ENCODE measurements around the gene RAB6B. TPM values are rescaled to one million over a fixed set of nuclear protein-coding genes. Genes with fewer than 3 reads are reported as not detected.
A peak's percentile ranks its signal among the peaks of the same experiment; 100 is the strongest.

The RAB6B gene
- total and polyA plus RNA-seq, 2 of the 4 experiments (the other 2 are of a cell fraction) = 0.18 to 1.2 TPM

DNA sequence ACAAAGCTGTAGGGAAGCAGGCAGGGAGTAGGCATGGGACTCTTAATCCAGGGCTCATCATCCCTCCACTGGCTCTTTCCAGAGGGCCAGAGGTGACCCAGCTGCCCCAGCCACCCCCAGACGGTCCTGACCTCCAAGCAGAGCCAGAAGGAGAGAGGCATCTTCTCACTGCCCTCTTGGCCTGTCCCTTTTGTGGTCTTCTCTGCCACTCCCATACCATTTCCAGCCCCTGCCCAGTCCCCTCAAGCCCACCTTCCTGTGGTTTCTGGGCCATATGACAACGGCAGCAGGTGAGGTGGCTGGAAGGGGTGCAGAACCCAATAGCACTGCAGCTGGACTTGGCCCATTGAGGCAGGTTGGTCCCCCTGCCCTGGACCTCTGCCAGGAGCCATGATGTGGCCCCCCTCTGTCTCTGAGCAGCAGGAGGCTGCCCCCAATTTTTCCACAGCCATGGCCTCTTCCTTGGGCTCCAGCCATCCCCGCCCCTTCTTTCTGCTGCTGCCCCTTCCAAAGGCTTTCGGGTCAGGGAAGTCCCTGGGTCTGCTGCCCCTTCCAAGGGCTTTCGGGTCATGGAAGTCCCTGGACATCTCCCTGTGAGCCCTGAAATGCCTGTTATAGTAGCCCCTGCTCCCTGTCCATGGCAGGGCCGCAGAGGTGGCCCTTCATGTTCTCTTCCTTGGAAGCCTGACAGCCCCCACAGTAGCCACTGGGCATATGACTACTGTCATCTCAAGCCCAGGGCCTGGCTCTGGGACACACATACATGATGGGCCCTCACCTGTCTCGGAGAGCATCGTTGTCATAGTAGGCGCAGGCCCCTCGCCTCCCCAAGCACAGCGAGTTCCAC is 39.5 kb upstream of the RAB6B start:
- no peak overlapping the region for H2AK9ac ChIP-seq (replicated peaks; ENCODE audit: low read depth, low read length, poor library complexity)
- 83% methylated on average over 4 of the region's 11 CpGs; no CpG with 5 or more reads in 1 of the 2 experiments for WGBS, 2 experiments (ENCODE audit: extremely low coverage in 2 of 2, insufficient read length in 1 of 2)
- H3K9ac ChIP-seq (ENCODE audit: low read depth, low read length) = no peak overlapping the region
- no peak overlapping the region; the same call in 1 of the 2 replicates for H4K91ac ChIP-seq (ENCODE audit: insufficient read depth, low read depth, low read length)
- H2BK20ac ChIP-seq (ENCODE audit: low read depth, low read length) = no peak overlapping the region
- H3K4me3 ChIP-seq (ENCODE audit: insufficient read depth, low read depth, low read length) = no peak overlapping the region
- H3K14ac ChIP-seq (replicated peaks; ENCODE audit: low read depth, low read length) = no peak overlapping the region
- peak overlapping the region; percentile 18; the same call in 1 of the 2 replicates for H2AK5ac ChIP-seq (ENCODE audit: low read depth, low read length)
- intact Hi-C loops (cut with micrococcal nuclease) (loop anchor here (5.0 to 10.0 kb wide), 3 partner anchors 127 to 550 kb away; partner anchors contain the start of genes ANAPC13 and CEP63), dilution Hi-C loops (cut with HindIII; ENCODE audit: low sequenced_read_pairs, unreplicated experiment) (no loop called here), in situ Hi-C loops (cut with MboI; ENCODE audit: low sequenced_read_pairs) (loop anchor here (5.0 to 25.0 kb wide), 4 partner anchors 277 to 1198 kb away; partner anchors contain the start of genes ANAPC13 and CEP63)
- no peak overlapping the region for H3K4ac ChIP-seq (ENCODE audit: low read depth, low read length)
- no peak overlapping the region for H4K5ac ChIP-seq (ENCODE audit: low read depth, low read length)
- no peak overlapping the region for H2BK5ac ChIP-seq (ENCODE audit: low read depth, low read length, poor library complexity, severe bottlenecking)
- no peak overlapping the region for H3K18ac ChIP-seq (ENCODE audit: low read depth, low read length)
- ATAC-seq (ENCODE audit: low read depth) (no peak), DNase-seq (no peak)
- BruUV-seq (replicated peaks) = no TSS peak
- no peaks in the 10 kb centered on the region for H3K27me3 ChIP-seq (ENCODE audit: control insufficient read depth, insufficient read depth, low read length)
- no peaks in the 10 kb centered on the region for H4K20me1 ChIP-seq (ENCODE audit: insufficient read depth, low read length)
- H3K27ac ChIP-seq (ENCODE audit: insufficient read depth, low read length) = no peak overlapping the region
- H2BK120ac ChIP-seq (ENCODE audit: low read depth, low read length) = no peak overlapping the region
- H3K23ac ChIP-seq (ENCODE audit: low read depth, low read length) = no peak overlapping the region
- no peak overlapping the region for H4K8ac ChIP-seq (ENCODE audit: low read depth in 2 of 2, low read length in 2 of 2)
- peaks cover 3% of the 10 kb centered on the region; the same call in 1 of the 2 replicates for H3K9me1 ChIP-seq (ENCODE audit: insufficient read depth, low read length)
- CTCF ChIA-PET = no interaction called here
- H3K4me2 ChIP-seq (ENCODE audit: low read depth, low read length) = no peak overlapping the region
- H3K36me3 ChIP-seq (ENCODE audit: control insufficient read depth, insufficient read depth, low read length) = no peaks in the 10 kb centered on the region
- no peaks in the 10 kb centered on the region for H3K9me3 ChIP-seq (ENCODE audit: control insufficient read depth, insufficient read depth, low read length)
- no peak overlapping the region for H2AFZ ChIP-seq (replicated peaks; ENCODE audit: low read length, poor library complexity)
- H2BK15ac ChIP-seq (ENCODE audit: low read depth, low read length) = no peak overlapping the region
- peaks cover 4% of the 10 kb centered on the region for H3K4me1 ChIP-seq (ENCODE audit: control insufficient read depth, insufficient read depth, low read length)
- no peaks in the 10 kb centered on the region for H3K79me1 ChIP-seq (ENCODE audit: low read depth in 1 of 2, low read length in 2 of 2)
- TF ChIP-seq MAFK (IDR thresholded peaks at IDR 0.05; ENCODE audit: low read depth, low read length) (no peak), RCOR1 (IDR thresholded peaks at IDR 0.05; ENCODE audit: insufficient replicate concordance, low read length) (no peak), CEBPB (IDR thresholded peaks at IDR 0.05; ENCODE audit: low read depth, low read length) (no peak), CHD1 (IDR thresholded peaks at IDR 0.05; ENCODE audit: low read depth, low read length) (no peak), RFX5 (IDR thresholded peaks at IDR 0.05; ENCODE audit: low read depth, low read length) (no peak), MXI1 (IDR thresholded peaks at IDR 0.05; ENCODE audit: borderline replicate concordance, low read depth, low read length) (no peak), POLR2A (IDR thresholded peaks at IDR 0.05; ENCODE audit: low read depth, low read length) (no peak), SMC3 (IDR thresholded peaks at IDR 0.05; ENCODE audit: low read depth, low read length) (no peak), NFE2L2 (IDR thresholded peaks at IDR 0.05; ENCODE audit: low read depth, low read length) (no peak)
- TF ChIP-seq, protein P1, sequence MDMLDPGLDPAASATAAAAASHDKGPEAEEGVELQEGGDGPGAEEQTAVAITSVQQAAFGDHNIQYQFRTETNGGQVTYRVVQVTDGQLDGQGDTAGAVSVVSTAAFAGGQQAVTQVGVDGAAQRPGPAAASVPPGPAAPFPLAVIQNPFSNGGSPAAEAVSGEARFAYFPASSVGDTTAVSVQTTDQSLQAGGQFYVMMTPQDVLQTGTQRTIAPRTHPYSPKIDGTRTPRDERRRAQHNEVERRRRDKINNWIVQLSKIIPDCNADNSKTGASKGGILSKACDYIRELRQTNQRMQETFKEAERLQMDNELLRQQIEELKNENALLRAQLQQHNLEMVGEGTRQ (IDR thresholded peaks at IDR 0.05; ENCODE audit: low read depth, low read length) = no peak
- TF ChIP-seq, protein P2, sequence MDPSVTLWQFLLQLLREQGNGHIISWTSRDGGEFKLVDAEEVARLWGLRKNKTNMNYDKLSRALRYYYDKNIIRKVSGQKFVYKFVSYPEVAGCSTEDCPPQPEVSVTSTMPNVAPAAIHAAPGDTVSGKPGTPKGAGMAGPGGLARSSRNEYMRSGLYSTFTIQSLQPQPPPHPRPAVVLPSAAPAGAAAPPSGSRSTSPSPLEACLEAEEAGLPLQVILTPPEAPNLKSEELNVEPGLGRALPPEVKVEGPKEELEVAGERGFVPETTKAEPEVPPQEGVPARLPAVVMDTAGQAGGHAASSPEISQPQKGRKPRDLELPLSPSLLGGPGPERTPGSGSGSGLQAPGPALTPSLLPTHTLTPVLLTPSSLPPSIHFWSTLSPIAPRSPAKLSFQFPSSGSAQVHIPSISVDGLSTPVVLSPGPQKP (IDR thresholded peaks at IDR 0.05; ENCODE audit: borderline replicate concordance, low read depth, low read length) = no peak
- POLR2A ChIA-PET (ENCODE audit: unreplicated experiment) = no interaction called here
- H3K56ac ChIP-seq (ENCODE audit: extremely low read depth, insufficient read depth, low read length) = no peak overlapping the region
